Trophoblast cell (in vitro differentiated cells and primary cell): ENCODE measurements around the gene LIMK2.

Experiments
- DNase-seq, 2 donors: peaks; one replicate each; pipeline ENCODE4 v3.0.0-alpha.2; 2016
- H2AFZ ChIP-seq: 2 replicates; pipeline ENCODE4 v1.6.1; 2013; ENCODE audit warnings: low read length, moderate library complexity, mild to moderate bottlenecking; ENCODE audit not compliant: insufficient read depth, poor library complexity
- H2AK5ac ChIP-seq: 2 replicates; pipeline ENCODE4 v1.6.1; 2013; ENCODE audit warnings: mild to moderate bottlenecking, low read length
- H2BK120ac ChIP-seq: 2 replicates; pipeline ENCODE4 v1.6.1; 2013; ENCODE audit warnings: low read length, mild to moderate bottlenecking, moderate library complexity; ENCODE audit not compliant: insufficient read depth, poor library complexity
- H2BK12ac ChIP-seq: 2 replicates; pipeline ENCODE4 v1.6.1; 2013; ENCODE audit warnings: mild to moderate bottlenecking, low read length, moderate library complexity
- H2BK5ac ChIP-seq: 2 replicates; pipeline ENCODE4 v1.6.1; 2013; ENCODE audit warnings: low read length, low read depth, moderate library complexity, mild to moderate bottlenecking; ENCODE audit not compliant: poor library complexity
- H3K14ac ChIP-seq: 2 replicates; pipeline ENCODE4 v1.6.1; 2013; ENCODE audit warnings: mild to moderate bottlenecking, low read length
- H3K18ac ChIP-seq: 2 replicates; pipeline ENCODE4 v1.6.1; 2013; ENCODE audit warnings: mild to moderate bottlenecking, low read length
- H3K23ac ChIP-seq: 2 replicates; pipeline ENCODE4 v1.6.1; 2013; ENCODE audit warnings: low read length
- H3K27ac ChIP-seq: 2 replicates; pipeline ENCODE4 v1.5.1; 2013; ENCODE audit warnings: low read depth, mild to moderate bottlenecking, inconsistent platforms, low read length, moderate library complexity
- H3K27me3 ChIP-seq: 2 replicates; pipeline ENCODE4 v1.6.1; 2013; ENCODE audit warnings: inconsistent platforms, mild to moderate bottlenecking, low read length, moderate library complexity; ENCODE audit not compliant: insufficient read depth
- H3K36me3 ChIP-seq, 2 experiments: 1 replicate in 1 of 2; 2 replicates in 1 of 2; pipeline ENCODE4 v1.6.1; 2013; ENCODE audit warnings: low read length in 2 of 2, mild to moderate bottlenecking in 2 of 2, moderate library complexity in 1 of 2; ENCODE audit not compliant: insufficient read depth in 2 of 2, control insufficient read depth in 1 of 2
- H3K4ac ChIP-seq: 2 replicates; pipeline ENCODE4 v1.6.1; 2013; ENCODE audit warnings: low read depth, mild to moderate bottlenecking, low read length, moderate library complexity
- H3K4me1 ChIP-seq, 2 experiments: 1 replicate in 1 of 2; 2 replicates in 1 of 2; pipeline ENCODE4 v1.6.1; 2013; ENCODE audit warnings: low read length in 2 of 2, mild to moderate bottlenecking in 2 of 2, moderate library complexity in 1 of 2; ENCODE audit not compliant: insufficient read depth in 2 of 2, control insufficient read depth in 1 of 2
- H3K4me2 ChIP-seq: 2 replicates; pipeline ENCODE4 v1.6.1; 2013; ENCODE audit warnings: inconsistent platforms, mild to moderate bottlenecking, low read length, moderate library complexity
- H3K4me3 ChIP-seq: 2 replicates; pipeline ENCODE4 v1.5.1; 2013; ENCODE audit warnings: mild to moderate bottlenecking, low read depth, low read length, inconsistent platforms
- H3K79me1 ChIP-seq: one replicate; pipeline ENCODE4 v1.6.1; 2013; ENCODE audit warnings: low read length
- H3K79me2 ChIP-seq: 2 replicates; pipeline ENCODE4 v1.6.1; 2013; ENCODE audit warnings: low read length, mild to moderate bottlenecking; ENCODE audit not compliant: control insufficient read depth, insufficient read depth, poor library complexity
- H3K9ac ChIP-seq: 2 replicates; pipeline ENCODE4 v1.6.1; 2013; ENCODE audit warnings: mild to moderate bottlenecking, low read length
- H3K9me3 ChIP-seq: 2 replicates; pipeline ENCODE4 v1.6.1; 2013; ENCODE audit warnings: low read depth, mild to moderate bottlenecking, control low read depth, inconsistent platforms, low read length; ENCODE audit not compliant: insufficient read depth
- H4K12ac ChIP-seq: 2 replicates; pipeline ENCODE4 v1.6.1; 2013; ENCODE audit warnings: low read depth, mild to moderate bottlenecking, low read length, moderate library complexity
- H4K8ac ChIP-seq: 2 replicates; pipeline ENCODE4 v1.6.1; 2013; ENCODE audit warnings: low read depth, mild to moderate bottlenecking, low read length, moderate library complexity
- H4K91ac ChIP-seq: one replicate; pipeline ENCODE4 v1.6.1; 2013; ENCODE audit warnings: low read depth, mild to moderate bottlenecking, low read length, moderate library complexity
- WGBS: extraction: QIAGEN DNeasy Blood & Tissue Kit; methylation state at CpG from one replicate; pipeline ENCODE4 v1.1.7; 2013; ENCODE audit warnings: missing lambda C conversion rate; ENCODE audit not compliant: insufficient read length, insufficient coverage; ENCODE audit errors: extremely low coverage; 5-methylcytosine and 5-hydroxymethylcytosine counted together

Gene LIMK2

DNA sequence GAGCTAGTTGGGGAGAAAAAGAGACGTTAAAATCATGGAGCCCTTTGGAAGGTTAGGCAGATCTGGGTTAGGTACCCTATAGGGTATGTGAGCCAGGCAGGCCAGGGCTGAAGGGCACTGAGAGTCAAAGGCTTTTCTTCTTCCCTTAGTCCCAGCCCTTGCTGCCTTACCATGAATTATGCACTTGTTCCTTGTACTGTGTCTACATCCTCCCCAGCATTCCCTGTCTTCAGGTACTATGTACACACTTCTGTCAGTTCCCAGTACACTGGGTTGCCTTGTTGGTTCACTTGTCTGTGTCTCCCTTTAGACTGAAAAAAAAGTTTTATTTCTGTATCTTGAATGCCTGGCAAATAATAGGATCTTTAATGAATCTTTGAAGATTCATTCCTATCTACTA, 35.2 kb upstream of the LIMK2 start:
- no peak overlapping the region for H2BK12ac ChIP-seq
- H3K4me3 ChIP-seq: no peak overlapping the region
- H3K14ac ChIP-seq: no peak overlapping the region

DNA sequence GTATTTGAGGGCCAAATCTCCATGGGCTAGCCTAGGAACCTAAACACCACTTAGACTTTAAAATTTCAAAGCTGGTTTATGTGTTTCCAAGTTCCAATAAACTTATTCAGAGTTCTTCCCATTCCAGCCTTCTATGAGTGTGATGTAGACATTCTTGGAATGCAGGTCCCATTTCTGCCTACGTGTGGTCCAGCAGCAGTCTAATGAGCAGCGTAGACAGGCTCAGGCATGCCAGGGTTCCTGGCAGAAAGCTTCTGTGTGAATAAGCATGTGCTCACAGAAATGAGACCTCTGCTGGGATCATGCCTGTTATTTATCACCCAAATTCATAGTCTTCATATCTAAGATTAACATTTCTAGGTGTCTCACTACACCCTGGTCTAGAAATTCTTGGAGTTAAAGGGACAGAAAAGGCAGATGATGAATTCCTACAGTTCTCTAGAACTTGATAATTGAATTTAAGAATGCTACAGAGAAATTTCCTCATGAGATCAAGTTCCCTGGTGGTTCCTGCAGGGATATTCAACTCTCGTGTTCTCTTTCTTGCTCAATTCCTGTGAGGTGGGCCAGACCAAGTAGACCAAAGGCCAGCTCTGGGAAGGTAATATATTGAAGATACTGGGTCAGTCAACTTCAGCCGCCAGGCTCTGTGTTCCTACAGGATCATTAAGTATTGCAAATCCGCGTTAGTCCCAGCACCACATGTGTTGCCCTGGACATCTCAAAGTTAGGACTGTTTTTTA, 34.5 kb upstream of the LIMK2 start:
- peak overlapping the region; percentile 92 for H3K4ac ChIP-seq
- no peak overlapping the region for H3K9ac ChIP-seq
- H3K4me1 ChIP-seq: peaks cover 6 to 9% of the 10 kb centered on the region in 2 experiments
- H3K79me1 ChIP-seq: peaks cover 1% of the 10 kb centered on the region
- no CpG with 5 or more reads among the region's 6 CpGs for WGBS
- no peak overlapping the region for H2AK5ac ChIP-seq
- H3K9me3 ChIP-seq: no peaks in the 10 kb centered on the region
- H3K27ac ChIP-seq: peak overlapping the region; percentile 45
- no peak overlapping the region for H4K12ac ChIP-seq
- peak overlapping the region; percentile 30 for H2BK12ac ChIP-seq
- no peaks in the 10 kb centered on the region for H3K27me3 ChIP-seq
- no peak overlapping the region for H3K18ac ChIP-seq
- H3K79me2 ChIP-seq: peaks cover 1% of the 10 kb centered on the region
- peak overlapping the region; percentile 82 for H4K91ac ChIP-seq
- DNase-seq: peak; percentile 92 to 97
- no peak overlapping the region for H3K14ac ChIP-seq
- no peak overlapping the region for H3K23ac ChIP-seq
- peak overlapping the region; percentile 70 for H2BK5ac ChIP-seq
- no peak overlapping the region for H3K4me3 ChIP-seq
- peaks cover 3 to 8% of the 10 kb centered on the region in 2 experiments for H3K36me3 ChIP-seq
- H2BK120ac ChIP-seq: peak overlapping the region; percentile 81
- H3K4me2 ChIP-seq: no peak overlapping the region
- H4K8ac ChIP-seq: no peak overlapping the region
- H2AFZ ChIP-seq: no peak overlapping the region

More for the DNA sequence above, 35.2 kb upstream of the LIMK2 start:
- Histone ChIP-seq H3K4ac (peak overlapping the region; percentile 94), H3K23ac (no peak overlapping the region), H4K8ac (no peak overlapping the region), H4K12ac (no peak overlapping the region), H2BK120ac (peak overlapping the region; percentile 31), H2AFZ (no peak overlapping the region), H2AK5ac (no peak overlapping the region), H3K4me1 (peaks cover 6 to 9% of the 10 kb centered on the region in 2 experiments), H3K27me3 (no peaks in the 10 kb centered on the region), H2BK5ac (no peak overlapping the region), H3K36me3 (peaks cover 5% of the 10 kb centered on the region in 2 experiments), H3K79me1 (peaks cover 1% of the 10 kb centered on the region), H3K27ac (peak overlapping the region; percentile 45), H3K79me2 (peaks cover 1% of the 10 kb centered on the region), H3K18ac (peak overlapping the region; percentile 75), H4K91ac (no peak overlapping the region), H3K9ac (no peak overlapping the region), H3K4me2 (no peak overlapping the region), H3K9me3 (no peaks in the 10 kb centered on the region)
- DNase-seq: no peak
- WGBS: no CpG with 5 or more reads among the region's 1 CpG

DNA sequence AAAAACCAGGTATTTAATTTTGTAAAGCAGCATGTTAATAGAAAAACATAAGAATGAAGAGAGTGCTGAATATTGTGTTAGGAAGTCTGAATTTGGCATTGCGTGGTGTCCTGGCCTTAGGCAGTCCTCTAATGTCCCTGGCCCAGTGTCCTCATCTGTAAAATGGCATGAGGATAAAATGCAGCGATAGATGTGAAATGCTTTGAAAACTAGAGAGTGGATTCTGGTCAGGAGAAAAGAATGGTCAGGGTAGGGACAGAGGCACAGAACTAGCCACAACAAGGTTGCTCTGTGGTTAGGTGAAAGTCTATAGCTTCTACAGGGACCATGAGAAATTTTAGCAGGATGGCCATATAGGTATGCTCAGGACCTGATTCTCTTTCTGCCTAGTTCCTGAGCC, 33.2 kb upstream of the LIMK2 start:
- peak; percentile 62 to 86 for DNase-seq

DNA sequence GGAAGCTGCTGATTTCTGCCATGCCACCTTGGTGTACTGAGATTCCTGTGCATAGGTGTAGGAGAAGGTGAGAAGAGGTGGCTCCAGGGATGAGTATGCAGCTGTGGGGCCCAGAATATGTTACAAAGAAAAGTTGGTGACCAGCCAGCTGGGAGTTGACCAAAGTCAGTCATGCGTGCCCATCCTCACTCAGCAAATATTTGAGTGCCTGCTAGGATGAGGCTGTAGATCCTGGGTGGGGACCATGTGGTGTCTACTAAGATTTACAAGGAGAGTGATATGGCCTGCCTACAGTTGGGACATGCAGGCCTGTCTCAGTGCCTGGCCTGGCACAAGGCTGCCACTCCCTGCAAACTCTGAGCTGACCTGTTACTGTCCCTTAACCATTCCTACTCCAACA, 32.8 kb upstream of the LIMK2 start:
- H3K23ac ChIP-seq: peak overlapping the region; percentile 37
- H3K18ac ChIP-seq: peak overlapping the region; percentile 16
- no peak overlapping the region for H2BK120ac ChIP-seq
- H4K91ac ChIP-seq: no peak overlapping the region
- H3K9me3 ChIP-seq: peaks cover 4% of the 10 kb centered on the region
- H3K4me2 ChIP-seq: no peak overlapping the region
- DNase-seq: no peak
- H3K4me3 ChIP-seq: no peak overlapping the region
- no peak overlapping the region for H4K12ac ChIP-seq
- H3K9ac ChIP-seq: no peak overlapping the region
- H2AFZ ChIP-seq: no peak overlapping the region
- H2BK12ac ChIP-seq: no peak overlapping the region
- peaks cover 6 to 9% of the 10 kb centered on the region in 2 experiments for H3K4me1 ChIP-seq
- H3K27ac ChIP-seq: no peak overlapping the region
- no peak overlapping the region for H2BK5ac ChIP-seq
- peaks cover 1% of the 10 kb centered on the region for H3K79me1 ChIP-seq
- no peak overlapping the region for H3K4ac ChIP-seq
- no peak overlapping the region for H2AK5ac ChIP-seq
- no peak overlapping the region for H3K14ac ChIP-seq
- H4K8ac ChIP-seq: no peak overlapping the region
- H3K79me2 ChIP-seq: peaks cover 1% of the 10 kb centered on the region
- no peaks in the 10 kb centered on the region for H3K27me3 ChIP-seq
- peaks cover 6 to 12% of the 10 kb centered on the region in 2 experiments for H3K36me3 ChIP-seq
- WGBS: no CpG with 5 or more reads among the region's 1 CpG

More for the DNA sequence above, 33.2 kb upstream of the LIMK2 start:
- Histone ChIP-seq H2BK12ac (no peak overlapping the region), H2BK5ac (no peak overlapping the region), H3K27me3 (no peaks in the 10 kb centered on the region), H3K4me2 (no peak overlapping the region), H3K14ac (no peak overlapping the region), H2BK120ac (no peak overlapping the region), H4K8ac (no peak overlapping the region), H3K4me3 (no peak overlapping the region), H3K4me1 (peaks cover 6 to 9% of the 10 kb centered on the region in 2 experiments), H3K9ac (peak overlapping the region; percentile 58), H3K9me3 (peaks cover under 1% of the 10 kb centered on the region), H3K36me3 (peaks cover 4 to 10% of the 10 kb centered on the region in 2 experiments), H2AFZ (no peak overlapping the region), H3K18ac (no peak overlapping the region), H3K23ac (no peak overlapping the region), H4K91ac (no peak overlapping the region), H3K27ac (no peak overlapping the region), H4K12ac (no peak overlapping the region), H3K79me1 (peaks cover 1% of the 10 kb centered on the region), H2AK5ac (no peak overlapping the region), H3K79me2 (peaks cover 1% of the 10 kb centered on the region), H3K4ac (no peak overlapping the region)
- no CpG with 5 or more reads among the region's 2 CpGs for WGBS
